NOMO-1 treated with DMSO at 0.1 percent for 48 hours (cell line): ENCODE results near the gene UAP1L1.

Experiments used
- DNase-seq: peaks from one replicate; lab custom pipeline; 2025; ENCODE audit not compliant: unreplicated experiment; lab: John Stamatoyannopoulos, UW

Gene UAP1L1

GRCh38 chr9:137071282-137071681 lies 6.0 kb upstream of the UAP1L1 start:
- DNase-seq = no peak

DNA sequence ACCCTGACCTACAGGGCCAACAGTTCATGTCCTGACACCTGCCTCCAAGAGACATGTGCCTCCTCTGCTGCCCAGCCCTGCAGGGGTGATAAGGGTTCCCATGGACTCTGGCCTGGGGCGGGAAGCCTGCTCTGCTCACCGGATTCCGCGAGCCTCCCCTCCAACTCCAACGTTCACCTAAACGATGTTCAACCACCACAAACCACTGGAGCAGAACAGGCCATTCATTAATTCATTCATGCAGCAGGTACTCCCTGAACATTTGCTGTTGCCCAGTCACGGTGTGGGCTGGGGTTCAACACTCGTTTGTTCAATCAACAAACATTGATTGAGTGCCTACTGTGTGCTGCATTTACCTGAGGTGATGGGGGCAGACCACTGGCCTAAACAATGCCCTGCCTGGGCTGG lies 3.3 kb upstream of the UAP1L1 start:
- DNase-seq = no peak

- DNase-seq = no peak
These were observed 2.6 kb upstream of the UAP1L1 start for GRCh38 chr9:137074657-137075274.

- DNase-seq = peak; percentile 34
These were observed 2.0 kb upstream of the UAP1L1 start for GRCh38 chr9:137075275-137075775.

GRCh38 chr9:137076636-137077009 lies 694 bp upstream of the UAP1L1 start:
- no peak for DNase-seq

GRCh38 chr9:137077758-137078693 lies 709 bp downstream of the UAP1L1 start:
- peak; percentile 30 for DNase-seq

- no peak for DNase-seq
These were observed 1.5 kb downstream of the UAP1L1 start for GRCh38 chr9:137078701-137079400.

DNA sequence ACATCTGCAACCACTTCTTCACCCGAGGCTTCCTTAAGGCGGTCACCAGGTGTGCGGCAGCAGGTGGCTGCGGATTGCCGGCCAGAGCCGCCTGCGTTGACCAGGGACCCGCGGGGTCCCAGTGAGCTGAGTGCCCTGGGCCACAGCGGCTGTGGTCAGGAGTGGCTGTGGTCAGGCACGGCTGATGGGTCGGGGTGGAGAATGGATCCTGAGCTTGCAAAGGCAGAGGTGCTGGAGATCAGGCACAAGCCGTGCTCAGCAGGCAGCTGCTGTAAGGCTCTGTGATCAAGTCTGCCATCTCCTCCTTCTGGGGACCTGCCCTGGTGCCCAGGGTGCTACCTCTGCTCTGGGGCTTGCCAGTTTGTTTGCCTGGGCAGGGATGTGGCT lies 2.1 kb downstream of the UAP1L1 start:
- no peak for DNase-seq

DNA sequence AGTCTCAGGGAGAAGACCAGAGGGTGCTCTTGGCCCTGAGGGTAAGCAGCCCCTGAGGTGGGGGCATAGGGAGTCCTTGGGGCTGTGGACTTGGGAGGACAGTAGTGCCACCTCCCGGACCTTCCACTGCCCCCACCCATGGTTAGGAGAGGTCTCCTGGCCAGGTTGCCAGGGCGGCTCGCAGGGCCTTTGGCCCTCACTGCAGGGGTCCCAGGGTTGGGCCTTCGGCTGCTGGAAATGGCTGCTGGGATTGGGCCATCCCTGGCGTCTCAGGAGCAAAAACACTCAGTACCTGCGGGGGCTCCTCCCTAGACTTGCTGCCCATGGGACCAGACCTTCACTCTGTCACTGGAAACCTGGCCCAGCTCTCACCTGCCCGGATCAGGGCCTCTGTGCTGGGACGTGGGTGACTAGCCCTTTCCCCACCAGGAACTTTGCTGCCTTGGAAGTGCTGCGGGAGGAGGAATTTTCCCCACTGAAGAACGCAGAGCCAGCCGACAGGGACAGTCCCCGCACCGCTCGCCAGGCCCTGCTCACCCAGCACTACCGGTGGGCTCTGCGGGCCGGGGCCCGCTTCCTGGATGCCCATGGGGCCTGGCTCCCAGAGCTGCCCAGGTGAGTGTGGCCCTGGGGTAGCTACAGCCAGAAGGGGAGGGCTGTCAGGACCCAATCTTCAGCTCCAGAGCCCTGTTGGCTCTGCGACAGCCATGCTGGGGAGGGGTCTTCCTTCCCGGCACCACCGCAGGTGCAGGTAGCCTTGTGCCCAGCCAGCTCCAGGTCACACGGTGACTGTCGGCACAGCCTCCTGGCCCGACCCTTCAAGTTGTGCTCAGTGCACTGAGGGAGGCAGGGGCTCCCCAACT lies 3.2 kb downstream of the UAP1L1 start:
- DNase-seq = no peak

GRCh38 chr9:137082222-137082924 lies 5.1 kb downstream of the UAP1L1 start:
- DNase-seq = no peak

DNA sequence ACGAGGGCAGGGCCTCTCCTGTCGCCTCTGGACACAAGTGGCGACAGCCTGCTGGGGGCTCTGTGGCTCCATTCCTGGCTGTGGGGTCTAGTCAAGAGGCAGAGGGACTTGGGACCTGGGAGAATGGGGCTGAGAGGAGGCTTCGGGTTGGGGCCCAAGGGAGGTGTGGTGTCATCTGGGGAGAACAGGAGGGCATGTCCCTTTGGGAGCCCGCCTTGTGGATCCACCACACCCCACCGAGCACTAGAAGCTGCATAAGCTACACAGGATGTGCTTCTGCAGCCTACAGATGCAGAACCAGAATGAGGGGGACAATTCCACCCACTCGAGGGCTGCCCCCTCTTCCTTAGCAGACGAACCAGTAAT lies 5.6 kb downstream of the UAP1L1 start:
- DNase-seq = no peak

DNA sequence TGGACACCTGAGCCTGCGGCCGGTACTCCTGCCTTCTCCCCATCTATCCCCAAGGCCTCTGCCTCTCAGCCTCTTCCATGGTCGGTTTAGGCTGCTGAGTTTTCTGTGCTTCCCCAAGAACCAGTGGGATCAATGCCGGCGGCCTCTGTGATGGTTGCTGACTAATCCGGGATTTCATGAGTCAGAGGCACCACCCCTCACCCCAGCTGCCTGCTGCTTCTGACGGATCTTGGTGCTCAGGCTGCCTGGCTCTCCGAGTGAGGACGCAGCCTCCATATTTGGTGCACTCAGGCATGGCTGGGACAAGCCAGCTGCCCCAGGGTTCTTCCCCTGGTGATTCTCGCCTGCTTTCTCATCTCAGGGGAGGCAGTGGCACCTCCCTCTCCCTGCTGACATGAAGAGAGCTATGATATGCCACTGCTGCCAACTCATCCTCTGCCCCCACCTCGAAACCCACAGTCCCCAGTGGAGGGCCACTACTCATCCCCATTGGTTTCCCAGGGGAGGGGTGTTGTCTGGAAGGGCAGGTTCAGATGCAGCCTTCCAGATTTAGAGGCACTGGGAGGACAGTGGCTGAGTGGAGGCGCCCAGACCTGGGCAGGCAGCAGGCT lies 6.2 kb downstream of the UAP1L1 start:
- no peak for DNase-seq

DNA sequence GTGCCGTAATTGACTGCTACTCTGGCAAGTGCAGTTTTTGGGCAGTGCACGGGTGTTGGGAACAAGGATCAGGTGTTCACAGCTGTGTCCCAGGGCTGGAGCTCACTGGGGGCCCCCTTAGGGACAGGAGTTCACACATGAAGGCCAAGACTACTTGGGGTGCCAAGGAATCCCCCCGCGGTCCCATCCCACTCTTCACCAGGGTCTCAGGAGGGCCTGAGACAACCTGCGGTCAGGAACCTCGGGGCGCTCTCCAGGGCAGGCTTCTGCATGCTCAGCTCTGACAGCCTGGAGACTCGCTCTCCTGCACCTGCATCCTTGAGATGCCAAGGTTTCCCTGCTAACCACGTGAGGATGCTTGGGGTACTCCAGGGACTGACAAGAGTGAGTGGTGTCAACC lies 7.2 kb downstream of the UAP1L1 start:
- no peak for DNase-seq

GRCh38 chr9:137085920-137086530 lies 8.7 kb downstream of the UAP1L1 start:
- no peak for DNase-seq

DNA sequence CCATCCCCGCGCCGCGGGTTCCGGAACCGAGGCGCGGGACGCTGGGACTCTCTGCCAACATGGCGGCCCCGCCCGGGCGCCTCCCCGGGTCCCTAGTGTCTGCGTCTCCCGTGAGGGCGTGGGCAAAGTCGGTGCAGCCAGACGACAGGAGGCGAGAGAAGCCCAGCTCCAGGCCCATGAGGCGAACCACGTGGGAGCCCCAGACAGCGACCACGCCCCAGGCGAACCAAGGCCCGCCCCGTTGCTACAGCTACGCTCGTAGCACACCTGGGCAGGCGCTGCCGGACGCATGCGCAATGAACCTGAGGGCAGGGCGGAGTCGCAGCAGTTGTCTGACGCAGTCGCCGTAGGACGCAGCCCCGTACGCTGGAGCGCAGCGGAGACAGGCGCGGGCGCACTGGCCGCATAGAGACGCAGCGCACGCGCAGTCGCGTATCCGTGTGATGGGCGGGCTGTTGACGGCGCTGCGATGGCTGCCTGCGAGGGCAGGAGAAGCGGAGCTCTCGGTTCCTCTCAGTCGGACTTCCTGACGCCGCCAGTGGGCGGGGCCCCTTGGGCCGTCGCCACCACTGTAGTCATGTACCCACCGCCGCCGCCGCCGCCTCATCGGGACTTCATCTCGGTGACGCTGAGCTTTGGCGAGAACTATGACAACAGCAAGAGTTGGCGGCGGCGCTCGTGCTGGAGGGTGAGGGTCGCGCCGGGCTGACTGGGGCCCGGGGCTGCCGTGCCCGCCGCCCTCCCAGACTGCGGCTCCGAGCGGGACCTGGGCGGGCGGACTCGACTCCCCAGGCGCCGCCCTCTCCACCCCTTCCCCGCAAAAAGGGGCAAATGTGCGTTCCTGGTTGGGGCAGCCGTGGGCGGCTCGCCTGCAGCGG lies 9.5 kb downstream of the UAP1L1 start, which contains the start of gene MAN1B1:
Gene MAN1B1 (plus strand): TSS at position 455 of the 878 bp plus-strand sequence. CDS start 15 bp downstream, at position 470.
- DNase-seq = peak; percentile 100

DNA sequence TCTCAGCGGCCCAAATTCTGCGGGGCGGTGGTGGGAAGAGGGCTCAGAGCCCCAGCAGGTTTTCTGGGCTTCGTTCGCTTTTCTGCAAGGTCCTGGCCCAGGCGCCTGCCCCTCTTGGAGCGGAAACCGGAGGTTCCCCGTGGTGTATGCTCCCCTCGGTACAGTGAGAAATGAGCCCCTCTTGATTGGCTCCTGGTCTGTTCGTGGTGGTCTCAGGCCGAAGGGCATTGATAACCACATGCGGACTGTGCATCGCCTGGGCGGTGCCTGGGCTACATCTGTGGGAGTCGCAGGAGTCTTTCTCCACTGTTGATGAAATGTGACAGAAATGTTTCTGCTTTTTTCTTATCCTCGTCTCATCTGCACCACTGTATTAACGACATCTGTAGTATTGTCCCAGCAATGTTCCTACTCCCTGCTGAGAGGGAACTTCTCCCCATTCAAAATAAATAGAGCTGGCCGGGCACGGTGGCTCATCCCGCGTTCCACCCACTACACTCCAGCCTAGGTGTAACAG lies 10.2 kb downstream of the UAP1L1 start:
- no peak for DNase-seq

GRCh38 chr9:137088121-137088520 lies 10.8 kb downstream of the UAP1L1 start:
- no peak for DNase-seq
